ENCODE results near the gene SHE.

DNA sequence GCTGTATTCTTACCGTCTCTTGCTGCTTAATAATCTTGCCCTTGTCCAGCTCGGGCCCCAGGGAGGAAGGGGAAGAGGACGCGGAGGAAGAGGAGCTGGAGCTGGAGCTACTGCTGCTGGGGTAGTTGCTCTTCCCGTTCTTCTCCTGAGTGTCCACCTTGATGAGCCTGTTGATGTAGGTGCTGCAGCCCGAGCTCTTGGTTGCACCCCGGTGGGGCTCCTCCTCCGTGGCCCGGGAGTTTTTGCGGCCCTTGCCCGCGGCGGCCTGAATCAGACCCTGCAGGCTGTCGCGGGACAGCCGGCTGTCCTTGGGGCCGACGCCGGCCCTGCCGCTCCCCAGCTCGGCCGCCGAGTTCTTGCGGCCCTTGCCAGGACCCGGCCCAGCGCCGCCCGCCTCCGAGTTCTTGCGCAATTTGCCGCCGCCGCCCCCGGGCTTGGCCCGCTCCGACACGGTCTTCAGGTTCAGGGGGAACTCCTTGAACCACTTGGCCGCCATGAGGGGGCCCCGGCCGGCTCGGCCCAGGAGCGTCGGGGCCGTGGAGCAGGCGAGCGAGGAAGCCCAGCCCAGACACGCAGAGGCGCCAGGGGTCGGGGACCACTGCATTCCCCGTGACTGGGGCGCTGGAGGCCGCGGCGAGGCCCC, 668 bp downstream of the SHE start:
- TF ChIP-seq POLR2A (IDR thresholded peaks at IDR 0.05), result no peak
- TF ChIP-seq, protein P1, sequence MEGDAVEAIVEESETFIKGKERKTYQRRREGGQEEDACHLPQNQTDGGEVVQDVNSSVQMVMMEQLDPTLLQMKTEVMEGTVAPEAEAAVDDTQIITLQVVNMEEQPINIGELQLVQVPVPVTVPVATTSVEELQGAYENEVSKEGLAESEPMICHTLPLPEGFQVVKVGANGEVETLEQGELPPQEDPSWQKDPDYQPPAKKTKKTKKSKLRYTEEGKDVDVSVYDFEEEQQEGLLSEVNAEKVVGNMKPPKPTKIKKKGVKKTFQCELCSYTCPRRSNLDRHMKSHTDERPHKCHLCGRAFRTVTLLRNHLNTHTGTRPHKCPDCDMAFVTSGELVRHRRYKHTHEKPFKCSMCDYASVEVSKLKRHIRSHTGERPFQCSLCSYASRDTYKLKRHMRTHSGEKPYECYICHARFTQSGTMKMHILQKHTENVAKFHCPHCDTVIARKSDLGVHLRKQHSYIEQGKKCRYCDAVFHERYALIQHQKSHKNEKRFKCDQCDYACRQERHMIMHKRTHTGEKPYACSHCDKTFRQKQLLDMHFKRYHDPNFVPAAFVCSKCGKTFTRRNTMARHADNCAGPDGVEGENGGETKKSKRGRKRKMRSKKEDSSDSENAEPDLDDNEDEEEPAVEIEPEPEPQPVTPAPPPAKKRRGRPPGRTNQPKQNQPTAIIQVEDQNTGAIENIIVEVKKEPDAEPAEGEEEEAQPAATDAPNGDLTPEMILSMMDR (IDR thresholded peaks at IDR 0.05), result no peak
